ENCODE measurements around the gene ENPP3.

- TF ChIP-seq, protein P1, sequence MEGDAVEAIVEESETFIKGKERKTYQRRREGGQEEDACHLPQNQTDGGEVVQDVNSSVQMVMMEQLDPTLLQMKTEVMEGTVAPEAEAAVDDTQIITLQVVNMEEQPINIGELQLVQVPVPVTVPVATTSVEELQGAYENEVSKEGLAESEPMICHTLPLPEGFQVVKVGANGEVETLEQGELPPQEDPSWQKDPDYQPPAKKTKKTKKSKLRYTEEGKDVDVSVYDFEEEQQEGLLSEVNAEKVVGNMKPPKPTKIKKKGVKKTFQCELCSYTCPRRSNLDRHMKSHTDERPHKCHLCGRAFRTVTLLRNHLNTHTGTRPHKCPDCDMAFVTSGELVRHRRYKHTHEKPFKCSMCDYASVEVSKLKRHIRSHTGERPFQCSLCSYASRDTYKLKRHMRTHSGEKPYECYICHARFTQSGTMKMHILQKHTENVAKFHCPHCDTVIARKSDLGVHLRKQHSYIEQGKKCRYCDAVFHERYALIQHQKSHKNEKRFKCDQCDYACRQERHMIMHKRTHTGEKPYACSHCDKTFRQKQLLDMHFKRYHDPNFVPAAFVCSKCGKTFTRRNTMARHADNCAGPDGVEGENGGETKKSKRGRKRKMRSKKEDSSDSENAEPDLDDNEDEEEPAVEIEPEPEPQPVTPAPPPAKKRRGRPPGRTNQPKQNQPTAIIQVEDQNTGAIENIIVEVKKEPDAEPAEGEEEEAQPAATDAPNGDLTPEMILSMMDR (IDR thresholded peaks at IDR 0.05), result no peak
- no peak for TF ChIP-seq POLR2A (IDR thresholded peaks at IDR 0.05)
These were observed 21.8 kb upstream of the ENPP3 start for GRCh38 chr6:131615275-131615674.
